B cell (primary cell): ENCODE results near the gene PLA2G4E.

Experiments used
- EZH2 ChIP-seq: IDR thresholded peaks from 2 replicates; pipeline ENCODE4 v1.6.1; 2012; ENCODE audit warnings: borderline replicate concordance, low read depth, mild to moderate bottlenecking, moderate library complexity, low read length; ENCODE audit not compliant: insufficient read depth, poor library complexity, severe bottlenecking
- TF ChIP-seq, protein P1 (sequence below): fragments of 200-600 bp; IDR thresholded peaks from one replicate; pipeline ENCODE4 v1.8.0; 2022; ENCODE audit warnings: antibody characterized with exemption, mild to moderate bottlenecking

DNA sequence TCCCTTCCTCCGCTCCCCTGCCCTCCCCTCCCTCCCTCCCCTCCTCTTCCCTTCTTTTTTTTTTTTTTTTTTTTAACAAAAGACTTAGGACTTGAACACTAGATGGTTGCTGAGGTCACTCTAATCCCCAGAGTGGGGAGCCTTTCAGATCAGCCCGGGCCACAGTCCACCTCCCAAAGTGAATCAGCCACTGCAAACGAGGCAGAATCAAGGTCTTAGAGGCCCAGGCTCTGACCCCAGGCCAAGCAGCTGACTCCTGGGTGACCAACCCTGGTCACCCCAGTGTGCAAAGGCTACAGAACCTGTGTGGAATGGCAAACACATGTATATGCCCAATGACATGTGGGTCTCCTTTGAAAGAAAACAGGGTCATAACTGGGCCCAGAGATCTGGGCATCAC is 30.2 kb downstream of the PLA2G4E start:
- TF ChIP-seq, protein P1, sequence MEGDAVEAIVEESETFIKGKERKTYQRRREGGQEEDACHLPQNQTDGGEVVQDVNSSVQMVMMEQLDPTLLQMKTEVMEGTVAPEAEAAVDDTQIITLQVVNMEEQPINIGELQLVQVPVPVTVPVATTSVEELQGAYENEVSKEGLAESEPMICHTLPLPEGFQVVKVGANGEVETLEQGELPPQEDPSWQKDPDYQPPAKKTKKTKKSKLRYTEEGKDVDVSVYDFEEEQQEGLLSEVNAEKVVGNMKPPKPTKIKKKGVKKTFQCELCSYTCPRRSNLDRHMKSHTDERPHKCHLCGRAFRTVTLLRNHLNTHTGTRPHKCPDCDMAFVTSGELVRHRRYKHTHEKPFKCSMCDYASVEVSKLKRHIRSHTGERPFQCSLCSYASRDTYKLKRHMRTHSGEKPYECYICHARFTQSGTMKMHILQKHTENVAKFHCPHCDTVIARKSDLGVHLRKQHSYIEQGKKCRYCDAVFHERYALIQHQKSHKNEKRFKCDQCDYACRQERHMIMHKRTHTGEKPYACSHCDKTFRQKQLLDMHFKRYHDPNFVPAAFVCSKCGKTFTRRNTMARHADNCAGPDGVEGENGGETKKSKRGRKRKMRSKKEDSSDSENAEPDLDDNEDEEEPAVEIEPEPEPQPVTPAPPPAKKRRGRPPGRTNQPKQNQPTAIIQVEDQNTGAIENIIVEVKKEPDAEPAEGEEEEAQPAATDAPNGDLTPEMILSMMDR: no peak
- no peak for TF ChIP-seq EZH2
